Duodenal mucosa (tissue), 2 donors: Measurements from ENCODE around the gene MVB12B.

Experiments used
- H3K27ac ChIP-seq: one replicate; pipeline ENCODE4 v1.7.0; 2013; ENCODE audit warnings: low read depth, low read length
- H3K27me3 ChIP-seq, 2 donors: one replicate each; pipeline ENCODE4 v1.7.0; 2013; ENCODE audit warnings: low read length in 2 of 2, control low read depth in 1 of 2; ENCODE audit not compliant: insufficient read depth in 2 of 2, control insufficient read depth in 1 of 2
- H3K36me3 ChIP-seq, 2 donors: one replicate each; pipeline ENCODE4 v1.7.0; 2013; ENCODE audit warnings: low read length in 2 of 2, control low read depth in 1 of 2; ENCODE audit not compliant: insufficient read depth in 2 of 2, control insufficient read depth in 1 of 2
- H3K4me1 ChIP-seq, 2 donors: one replicate each; pipeline ENCODE4 v1.7.0; 2013; ENCODE audit warnings: low read length in 2 of 2, control low read depth in 1 of 2; ENCODE audit not compliant: insufficient read depth in 2 of 2, control insufficient read depth in 1 of 2
- H3K4me3 ChIP-seq, 2 donors: one replicate each; pipeline ENCODE4 v1.7.0; 2013; ENCODE audit warnings: low read length in 2 of 2, low read depth in 1 of 2
- H3K9ac ChIP-seq, 2 donors: one replicate each; pipeline ENCODE4 v1.7.0; 2013; ENCODE audit warnings: low read length in 2 of 2, low read depth in 1 of 2
- H3K9me3 ChIP-seq, 2 donors: one replicate each; pipeline ENCODE4 v1.7.0; 2013; ENCODE audit warnings: low read length in 2 of 2, control low read depth in 1 of 2; ENCODE audit not compliant: control insufficient read depth in 1 of 2

MVB12B gene

GRCh38 chr9:126503333-126504085 lies 176.9 kb downstream of the MVB12B start:
- H3K27ac ChIP-seq: no peak overlapping the region
- no peak overlapping the region for H3K4me3 ChIP-seq
- H3K36me3 ChIP-seq: no peaks in the 10 kb centered on the region
- peaks cover 0 to 13% of the 10 kb centered on the region in 2 donors for H3K4me1 ChIP-seq
- H3K27me3 ChIP-seq: peaks cover 3 to 7% of the 10 kb centered on the region in 2 donors
- H3K9me3 ChIP-seq: no peaks in the 10 kb centered on the region
- H3K9ac ChIP-seq: no peak overlapping the region

GRCh38 chr9:126504086-126504976 lies 177.7 kb downstream of the MVB12B start:
- Histone ChIP-seq H3K27ac (no peak overlapping the region), H3K4me1 (peaks cover 0 to 6% of the 10 kb centered on the region in 2 donors), H3K27me3 (peaks cover 7% of the 10 kb centered on the region in 2 donors), H3K4me3 (no peak overlapping the region), H3K36me3 (no peaks in the 10 kb centered on the region), H3K9ac (no peak overlapping the region), H3K9me3 (no peaks in the 10 kb centered on the region)

- Histone ChIP-seq H3K9ac (no peak overlapping the region), H3K36me3 (no peaks in the 10 kb centered on the region), H3K27me3 (peaks cover 7% of the 10 kb centered on the region in 2 donors), H3K4me3 (no peak overlapping the region), H3K4me1 (peaks cover 0 to under 1% of the 10 kb centered on the region in 2 donors), H3K27ac (no peak overlapping the region), H3K9me3 (no peaks in the 10 kb centered on the region)
Observed at GRCh38 chr9:126504977-126505455, 178.4 kb downstream of the MVB12B start.

GRCh38 chr9:126505697-126506346 lies 179.2 kb downstream of the MVB12B start:
- H3K27me3 ChIP-seq: peaks cover 0 to 7% of the 10 kb centered on the region in 2 donors
- H3K9ac ChIP-seq: no peak overlapping the region
- H3K4me1 ChIP-seq: no peaks in the 10 kb centered on the region
- no peaks in the 10 kb centered on the region for H3K9me3 ChIP-seq
- H3K4me3 ChIP-seq: no peak overlapping the region
- H3K27ac ChIP-seq: no peak overlapping the region
- no peaks in the 10 kb centered on the region for H3K36me3 ChIP-seq

- Histone ChIP-seq H3K36me3 (no peaks in the 10 kb centered on the region), H3K4me3 (no peak overlapping the region), H3K27me3 (peaks cover 0 to 6% of the 10 kb centered on the region in 2 donors), H3K27ac (no peak overlapping the region), H3K9ac (no peak overlapping the region), H3K4me1 (no peaks in the 10 kb centered on the region), H3K9me3 (no peaks in the 10 kb centered on the region)
Observed at GRCh38 chr9:126506361-126507317, 180.0 kb downstream of the MVB12B start.

GRCh38 chr9:126507318-126508109 lies 180.9 kb downstream of the MVB12B start:
- Histone ChIP-seq H3K4me1 (no peaks in the 10 kb centered on the region), H3K9ac (no peak overlapping the region), H3K27ac (no peak overlapping the region), H3K36me3 (no peaks in the 10 kb centered on the region), H3K27me3 (peaks cover 0 to 6% of the 10 kb centered on the region in 2 donors), H3K9me3 (no peaks in the 10 kb centered on the region), H3K4me3 (no peak overlapping the region)

- Histone ChIP-seq H3K9me3 (no peaks in the 10 kb centered on the region), H3K9ac (no peak overlapping the region), H3K27ac (no peak overlapping the region), H3K36me3 (no peaks in the 10 kb centered on the region), H3K4me1 (no peaks in the 10 kb centered on the region), H3K27me3 (peaks cover 2 to 10% of the 10 kb centered on the region in 2 donors), H3K4me3 (no peak overlapping the region)
Observed at GRCh38 chr9:126508171-126508591, 181.6 kb downstream of the MVB12B start.

- no peaks in the 10 kb centered on the region for H3K4me1 ChIP-seq
- H3K9ac ChIP-seq: no peak overlapping the region
- no peak overlapping the region for H3K4me3 ChIP-seq
- H3K9me3 ChIP-seq: no peaks in the 10 kb centered on the region
- H3K27ac ChIP-seq: no peak overlapping the region
- H3K36me3 ChIP-seq: no peaks in the 10 kb centered on the region
- H3K27me3 ChIP-seq: peaks cover 10 to 17% of the 10 kb centered on the region in 2 donors
Observed at GRCh38 chr9:126508928-126509327, 182.3 kb downstream of the MVB12B start.

- Histone ChIP-seq H3K27me3 (peaks cover 13 to 20% of the 10 kb centered on the region in 2 donors), H3K27ac (no peak overlapping the region), H3K9me3 (no peaks in the 10 kb centered on the region), H3K4me1 (no peaks in the 10 kb centered on the region), H3K36me3 (no peaks in the 10 kb centered on the region), H3K9ac (no peak overlapping the region), H3K4me3 (no peak overlapping the region)
Observed at GRCh38 chr9:126509718-126510117, 183.1 kb downstream of the MVB12B start.
